HepG2 (cell line): ENCODE measurements around the gene TOP2B. TPM values are rescaled to one million over a fixed set of nuclear protein-coding genes. Genes with fewer than 3 reads are reported as not detected.

Source experiments
- MYNN ChIP-seq: sonication (generic); formaldehyde crosslinking; IDR thresholded peaks from 2 replicates; pipeline ENCODE4 v1.4.0; 2020; ENCODE audit warnings: mild to moderate bottlenecking, low read depth, missing genetic modification reagents
- SIX1 ChIP-seq: sonication (generic); formaldehyde crosslinking; IDR thresholded peaks from 2 replicates; pipeline ENCODE4 v1.4.0; 2020; ENCODE audit warnings: missing genetic modification reagents, borderline replicate concordance
- TAF1 ChIP-seq: sonication (generic); formaldehyde crosslinking; IDR thresholded peaks from 2 replicates; pipeline ENCODE4 v1.4.0; 2020; ENCODE audit warnings: missing genetic modification reagents
- polyA plus RNA-seq, 8 experiments: library from polyadenylated mRNA; depleted of rRNA in 3 of 8; stranded (reverse) in 7 of 8; unstranded in 1 of 8; fragments of >200 nt; fragmentation: Illumina TruSeq in 4 of 8; extraction: Trizol in 4 of 8; gene quantifications; 2 replicates each; pipeline versions ENCODE4 v1.2.1 to v1.2.3, GENCODE V29; 2011 to 2016; ENCODE audit warnings: low read depth in 4 of 8, missing spikeins in 1 of 8, mixed read lengths in 1 of 8; ENCODE audit not compliant: insufficient read depth in 1 of 8
- total RNA-seq, 5 experiments: library from RNA; depleted of rRNA; stranded (reverse); fragments of >200 nt; fragmentation: Illumina TruSeq; extraction: Trizol; gene quantifications; 2 replicates each; pipeline ENCODE4 v1.2.3, GENCODE V29; 2016; ENCODE audit warnings: low read depth in 1 of 5
- TF ChIP-seq, protein P1 (sequence below), 2 experiments: fragments of 450-650 bp in 1 of 2; sonication (generic) in 1 of 2; formaldehyde crosslinking in 1 of 2; IDR thresholded peaks; 2 replicates each; pipeline versions ENCODE4 v1.6.1 to v1.8.0; 2016 to 2022; ENCODE audit warnings: antibody characterized with exemption in 1 of 2, mild to moderate bottlenecking in 1 of 2, missing genetic modification reagents in 1 of 2

The TOP2B gene
- total and polyA plus RNA-seq, 2 of the 13 experiments (the other 11 are each of a cell fraction or from before 2014, with no cell fraction given): 27.6 to 88.1 TPM

DNA sequence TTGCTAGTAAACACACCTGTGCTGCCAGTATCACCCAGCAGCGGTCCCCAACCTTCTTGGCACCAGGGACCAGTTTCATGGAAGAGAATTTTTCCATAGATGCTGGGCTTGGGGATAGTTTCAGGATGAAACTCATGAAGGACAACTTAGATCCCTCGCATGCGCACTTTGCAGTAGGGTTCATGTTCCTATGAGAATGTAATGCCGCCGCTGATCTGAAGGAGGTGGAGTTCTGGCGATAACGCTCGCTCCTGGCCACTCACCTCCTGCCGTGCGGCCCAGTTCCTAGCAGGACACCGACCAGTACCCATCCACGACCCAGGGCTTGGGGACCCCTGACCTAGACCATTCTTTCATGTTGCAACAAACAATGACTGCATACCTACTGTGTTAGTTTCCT lies 89.7 kb downstream of the TOP2B start (continued):
- TF ChIP-seq, protein P1, sequence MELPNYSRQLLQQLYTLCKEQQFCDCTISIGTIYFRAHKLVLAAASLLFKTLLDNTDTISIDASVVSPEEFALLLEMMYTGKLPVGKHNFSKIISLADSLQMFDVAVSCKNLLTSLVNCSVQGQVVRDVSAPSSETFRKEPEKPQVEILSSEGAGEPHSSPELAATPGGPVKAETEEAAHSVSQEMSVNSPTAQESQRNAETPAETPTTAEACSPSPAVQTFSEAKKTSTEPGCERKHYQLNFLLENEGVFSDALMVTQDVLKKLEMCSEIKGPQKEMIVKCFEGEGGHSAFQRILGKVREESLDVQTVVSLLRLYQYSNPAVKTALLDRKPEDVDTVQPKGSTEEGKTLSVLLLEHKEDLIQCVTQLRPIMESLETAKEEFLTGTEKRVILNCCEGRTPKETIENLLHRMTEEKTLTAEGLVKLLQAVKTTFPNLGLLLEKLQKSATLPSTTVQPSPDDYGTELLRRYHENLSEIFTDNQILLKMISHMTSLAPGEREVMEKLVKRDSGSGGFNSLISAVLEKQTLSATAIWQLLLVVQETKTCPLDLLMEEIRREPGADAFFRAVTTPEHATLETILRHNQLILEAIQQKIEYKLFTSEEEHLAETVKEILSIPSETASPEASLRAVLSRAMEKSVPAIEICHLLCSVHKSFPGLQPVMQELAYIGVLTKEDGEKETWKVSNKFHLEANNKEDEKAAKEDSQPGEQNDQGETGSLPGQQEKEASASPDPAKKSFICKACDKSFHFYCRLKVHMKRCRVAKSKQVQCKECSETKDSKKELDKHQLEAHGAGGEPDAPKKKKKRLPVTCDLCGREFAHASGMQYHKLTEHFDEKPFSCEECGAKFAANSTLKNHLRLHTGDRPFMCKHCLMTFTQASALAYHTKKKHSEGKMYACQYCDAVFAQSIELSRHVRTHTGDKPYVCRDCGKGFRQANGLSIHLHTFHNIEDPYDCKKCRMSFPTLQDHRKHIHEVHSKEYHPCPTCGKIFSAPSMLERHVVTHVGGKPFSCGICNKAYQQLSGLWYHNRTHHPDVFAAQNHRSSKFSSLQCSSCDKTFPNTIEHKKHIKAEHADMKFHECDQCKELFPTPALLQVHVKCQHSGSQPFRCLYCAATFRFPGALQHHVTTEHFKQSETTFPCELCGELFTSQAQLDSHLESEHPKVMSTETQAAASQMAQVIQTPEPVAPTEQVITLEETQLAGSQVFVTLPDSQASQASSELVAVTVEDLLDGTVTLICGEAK (IDR thresholded peaks at IDR 0.05): no peak
- TF ChIP-seq, protein P1 (CRISPR knock-in tag; IDR thresholded peaks at IDR 0.05): no peak
- TF ChIP-seq MYNN (CRISPR knock-in tag) (no peak), SIX1 (CRISPR knock-in tag) (no peak), TAF1 (no peak)
